Endodermal cell (in vitro differentiated cells): ENCODE results near the gene GASK1B. TPM values are rescaled to one million over a fixed set of nuclear protein-coding genes. Genes with fewer than 3 reads are reported as not detected.

Experiments used
- DNase-seq: peaks from one replicate; pipeline ENCODE4 v3.0.0-alpha.2; 2017
- H3K27ac ChIP-seq: 2 replicates; pipeline ENCODE4 v1.5.1; 2013; ENCODE audit warnings: mild to moderate bottlenecking, low read depth, low read length, moderate library complexity
- H3K27me3 ChIP-seq: 2 replicates; pipeline ENCODE4 v1.6.1; 2013; ENCODE audit warnings: mild to moderate bottlenecking, low read length, moderate library complexity; ENCODE audit not compliant: insufficient read depth, control insufficient read depth, poor library complexity, severe bottlenecking
- H3K36me3 ChIP-seq: 2 replicates; pipeline ENCODE4 v1.7.0; 2013; ENCODE audit warnings: mild to moderate bottlenecking, low read length, moderate library complexity; ENCODE audit not compliant: control insufficient read depth, insufficient read depth
- H3K4me1 ChIP-seq: one replicate; pipeline ENCODE4 v1.7.0; 2013; ENCODE audit warnings: low read length; ENCODE audit not compliant: control insufficient read depth, insufficient read depth
- H3K4me3 ChIP-seq: 2 replicates; pipeline ENCODE4 v1.5.1; 2013; ENCODE audit warnings: mild to moderate bottlenecking, low read length, moderate library complexity
- H3K9ac ChIP-seq: 2 replicates; pipeline ENCODE4 v1.6.1; 2013; ENCODE audit warnings: mild to moderate bottlenecking, low read length, moderate library complexity; ENCODE audit not compliant: poor library complexity, severe bottlenecking; ENCODE audit errors: extremely low read depth
- H3K9me3 ChIP-seq: 2 replicates; pipeline ENCODE4 v1.6.1; 2013; ENCODE audit warnings: mild to moderate bottlenecking, low read length, moderate library complexity; ENCODE audit not compliant: control insufficient read depth
- H3K27ac Mint-ChIP-seq: 2 replicates; pipeline ENCODE4 v1.8.0; 2020; ENCODE audit warnings: mixed read lengths
- H3K27me3 Mint-ChIP-seq: 2 replicates; pipeline ENCODE4 v1.8.0; 2021; ENCODE audit warnings: mild to moderate bottlenecking, mixed read lengths; ENCODE audit not compliant: insufficient read depth
- H3K36me3 Mint-ChIP-seq: 2 replicates; pipeline ENCODE4 v1.8.0; 2020; ENCODE audit warnings: low read depth, mixed read lengths
- H3K4me1 Mint-ChIP-seq: 2 replicates; pipeline ENCODE4 v1.8.0; 2020; ENCODE audit warnings: mixed read lengths
- H3K4me3 Mint-ChIP-seq: 2 replicates; pipeline ENCODE4 v1.8.0; 2020; ENCODE audit warnings: mild to moderate bottlenecking, moderate library complexity, mixed read lengths
- H3K9me3 Mint-ChIP-seq: 2 replicates; pipeline ENCODE4 v1.8.0; 2020; ENCODE audit warnings: mild to moderate bottlenecking, mixed read lengths
- CTCF ChIP-seq: fragments of 200-600 bp; sonication (generic); conservative IDR thresholded peaks from 2 replicates; pipeline ENCODE4 v1.5.0; 2021; ENCODE audit warnings: antibody characterized with exemption, mild to moderate bottlenecking
- WGBS, 2 experiments: methylation state at CpG; one replicate each; pipeline versions ENCODE4 v1.1.5 to v1.1.7; 2013; ENCODE audit warnings: missing lambda C conversion rate in 2 of 2, mixed read lengths in 1 of 2; ENCODE audit not compliant: insufficient coverage in 1 of 2, insufficient read length in 1 of 2; 5-methylcytosine and 5-hydroxymethylcytosine counted together
- total RNA-seq, 2 donors: library from RNA; stranded (reverse); fragmentation: NEBNext Ultra II Directional in 1 of 2; extraction: Animal tissue kit (Norgen Biotek cat#: 25700) in 1 of 2; gene quantifications; 2 replicates in 1 of 2; 3 replicates in 1 of 2; pipeline ENCODE4 v1.2.1, GENCODE V29; 2021

The GASK1B gene
- total RNA-seq, 2 donors from 2014 or later: 2.3 to 4.4 TPM

GRCh38 chr4:158214856-158215255, 42.0 kb upstream of the GASK1B start:
- no peak overlapping the region for H3K9ac ChIP-seq
- 92 to 100% methylated on average over 1 of the region's 1 CpG for WGBS, 2 experiments
- Mint-ChIP-seq H3K4me1 (peaks cover 9% of the 10 kb centered on the region), H3K4me3 (no peak overlapping the region), H3K9me3 (no peaks in the 10 kb centered on the region), H3K27me3 (no peaks in the 10 kb centered on the region), H3K27ac (no peak overlapping the region), H3K36me3 (peaks cover 3% of the 10 kb centered on the region)
- no peak for DNase-seq
- no peak overlapping the region for H3K4me3 ChIP-seq
- H3K27ac ChIP-seq: no peak overlapping the region
- H3K4me1 ChIP-seq: peaks cover 4% of the 10 kb centered on the region
- no peaks in the 10 kb centered on the region for H3K27me3 ChIP-seq
- TF ChIP-seq CTCF: no peak
- H3K9me3 ChIP-seq: no peaks in the 10 kb centered on the region
- H3K36me3 ChIP-seq: no peaks in the 10 kb centered on the region

DNA sequence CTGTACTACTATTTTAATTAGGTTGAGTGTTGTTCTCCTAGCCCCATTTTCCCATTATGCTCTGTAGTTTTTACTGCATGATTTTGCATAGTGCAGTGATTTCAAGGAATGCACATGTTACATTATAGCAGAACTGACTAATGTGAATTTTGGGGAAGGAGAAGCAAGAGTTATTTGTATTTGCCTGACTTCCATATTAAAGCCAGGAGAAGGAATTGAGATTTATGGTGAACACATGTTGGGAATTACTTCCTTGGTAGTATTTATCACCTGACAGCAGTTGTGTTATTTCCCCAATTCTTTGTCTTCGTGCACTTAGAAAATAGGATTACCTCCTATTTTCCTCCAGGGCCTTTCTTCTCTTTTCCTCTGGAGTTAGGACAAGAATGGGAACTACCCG, 40.6 kb upstream of the GASK1B start:
- no peak overlapping the region for H3K27ac Mint-ChIP-seq
- no peaks in the 10 kb centered on the region for H3K9me3 Mint-ChIP-seq

DNA sequence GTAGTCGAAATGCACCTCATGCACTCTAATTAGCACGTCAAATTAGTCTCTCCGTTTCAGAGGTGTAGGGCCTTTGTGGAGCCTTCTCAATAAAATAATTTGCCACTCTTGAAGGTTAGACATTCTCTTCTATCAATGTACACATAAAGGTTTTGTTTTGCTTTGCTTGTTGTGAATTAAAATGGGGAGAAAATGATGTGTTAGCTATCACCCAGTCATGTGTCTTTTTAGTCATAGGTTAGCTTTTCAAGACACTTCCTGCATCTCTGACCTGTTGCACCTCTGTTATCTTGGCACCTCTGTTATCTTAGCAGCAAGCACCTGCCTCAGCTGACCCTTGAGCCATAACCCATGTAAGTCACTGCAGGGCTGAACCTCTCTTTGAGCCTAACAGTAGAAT, 38.4 kb upstream of the GASK1B start:
- no peaks in the 10 kb centered on the region for H3K27me3 Mint-ChIP-seq
- no peaks in the 10 kb centered on the region for H3K27me3 ChIP-seq
- H3K9me3 ChIP-seq: no peaks in the 10 kb centered on the region
- no peak for TF ChIP-seq CTCF
- H3K27ac Mint-ChIP-seq: no peak overlapping the region
- H3K9me3 Mint-ChIP-seq: no peaks in the 10 kb centered on the region
- H3K4me1 Mint-ChIP-seq: peaks cover 9% of the 10 kb centered on the region
- peaks cover 3% of the 10 kb centered on the region for H3K36me3 Mint-ChIP-seq
- H3K36me3 ChIP-seq: no peaks in the 10 kb centered on the region
- peak overlapping the region; percentile 52 for H3K9ac ChIP-seq
- peak overlapping the region; percentile 71 for H3K4me3 Mint-ChIP-seq
- H3K4me1 ChIP-seq: peaks cover 4% of the 10 kb centered on the region
- no peak overlapping the region for H3K27ac ChIP-seq
- 70 to 80% methylated on average over 1 to 3 of the region's 3 CpGs for WGBS, 2 experiments
- H3K4me3 ChIP-seq: peak overlapping the region; percentile 83
- no peak for DNase-seq

More for the DNA sequence above, 40.6 kb upstream of the GASK1B start:
- Histone ChIP-seq H3K4me3 (no peak overlapping the region), H3K9me3 (no peaks in the 10 kb centered on the region), H3K27ac (no peak overlapping the region), H3K9ac (no peak overlapping the region), H3K27me3 (no peaks in the 10 kb centered on the region), H3K36me3 (no peaks in the 10 kb centered on the region), H3K4me1 (peaks cover 4% of the 10 kb centered on the region)
- Mint-ChIP-seq H3K27me3 (no peaks in the 10 kb centered on the region), H3K36me3 (peaks cover 3% of the 10 kb centered on the region), H3K4me1 (peaks cover 9% of the 10 kb centered on the region), H3K4me3 (no peak overlapping the region)
- DNase-seq: no peak
- WGBS, 2 experiments: 97 to 100% methylated on average over 1 to 2 of the region's 2 CpGs
- no peak for TF ChIP-seq CTCF
